Stimulated activated CD8-positive, alpha-beta memory T cell treated with anti-CD3 and anti-CD28 coated beads, Interleukin-15, amount 100 ng/mL, for 4 hours (primary cell): ENCODE measurements around the gene TCEA3.
A peak's percentile ranks its signal among the peaks of the same experiment; 100 is the strongest.

Source experiments
- DNase-seq, 2 donors: peaks; one replicate each; pipeline ENCODE4 v3.0.0-alpha.2; 2020; ENCODE audit warnings: low read depth in 2 of 2

TCEA3 gene

DNA sequence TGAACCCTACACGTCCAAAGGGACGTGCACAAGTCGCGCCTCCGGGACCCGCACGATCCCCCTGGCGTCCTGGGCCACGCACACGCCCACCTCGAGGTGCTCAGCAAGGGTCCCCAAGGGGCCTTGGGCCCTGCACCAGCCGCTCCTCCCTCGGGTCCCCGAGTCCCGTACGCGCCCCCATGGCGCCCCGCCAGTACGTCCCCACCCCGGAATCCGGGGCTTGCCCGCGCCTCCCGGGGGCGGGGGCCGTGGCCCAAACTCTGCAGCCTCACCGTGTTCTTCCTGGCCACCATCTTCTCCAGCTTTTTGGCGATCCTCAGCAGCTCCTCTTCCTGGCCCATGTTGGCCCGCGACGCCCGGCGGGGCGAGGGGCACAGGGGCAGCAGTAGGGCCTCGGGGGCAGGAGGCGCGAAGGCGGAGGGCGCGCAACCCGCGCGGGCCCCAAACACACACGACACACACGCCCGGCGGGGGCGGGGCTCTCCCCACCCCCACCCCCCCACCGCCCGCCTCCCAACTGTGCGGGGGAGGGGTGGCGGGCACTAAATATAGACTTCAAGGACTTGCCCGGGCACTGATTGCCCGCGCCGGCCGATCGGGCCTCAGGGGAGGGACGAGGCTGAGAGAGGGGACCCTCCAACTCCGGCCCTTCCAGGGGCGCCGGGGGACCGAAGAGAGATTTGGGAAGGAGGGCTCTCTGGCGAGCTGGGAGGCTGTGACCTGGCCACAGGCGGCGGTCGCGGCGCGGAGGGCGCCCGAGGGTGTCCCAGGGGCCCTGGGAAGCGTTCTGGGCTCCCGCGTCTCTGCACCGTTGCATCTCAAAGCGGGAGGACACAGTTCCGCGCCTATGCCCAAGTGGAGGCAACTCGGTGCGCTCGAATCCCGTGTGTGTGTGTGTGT lies at the start of gene TCEA3:
TCEA3 (minus strand) TSS at position 456 of the 900 bp plus-strand sequence; CDS start at position 341, 115 bp downstream.
- DNase-seq = peak in 1 of 2 donors; percentile 14

DNA sequence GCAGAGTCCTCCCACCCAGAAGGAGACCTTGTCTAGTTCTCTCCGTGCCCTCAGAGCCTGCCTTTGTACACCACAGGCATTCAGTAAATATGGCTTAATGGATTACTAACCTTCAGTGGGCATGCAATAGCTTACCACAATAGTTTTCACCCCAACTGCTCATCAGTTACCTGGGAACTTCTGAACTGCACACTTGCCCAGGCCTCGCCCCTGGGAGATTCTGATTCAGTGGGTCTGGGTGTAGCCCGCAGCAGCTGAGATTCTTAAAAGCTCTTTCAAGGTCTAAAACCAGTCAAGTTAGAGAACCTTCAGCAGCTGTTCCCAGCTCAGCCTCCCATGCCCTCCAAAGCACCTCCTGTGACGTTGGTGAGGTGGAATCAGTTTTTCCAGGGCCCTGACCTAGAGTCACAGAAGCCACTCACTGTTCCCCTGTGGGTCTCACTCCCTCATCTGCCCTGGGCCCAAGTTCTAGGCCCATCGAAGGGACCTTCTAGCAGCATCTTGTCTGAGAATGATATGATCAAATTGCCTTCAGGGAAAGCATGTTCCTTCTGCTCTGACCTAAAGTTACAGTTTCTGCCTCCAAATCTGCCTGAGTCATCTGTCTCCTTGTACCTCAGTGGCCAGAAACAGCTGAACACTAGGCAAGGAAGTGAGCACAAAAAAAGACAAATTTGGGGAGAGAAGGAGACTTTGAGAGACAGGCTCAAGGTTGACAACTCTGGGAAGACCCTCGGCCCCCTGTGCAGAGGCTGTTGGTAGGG lies 48.7 kb upstream of the TCEA3 start:
- no peak for DNase-seq

DNA sequence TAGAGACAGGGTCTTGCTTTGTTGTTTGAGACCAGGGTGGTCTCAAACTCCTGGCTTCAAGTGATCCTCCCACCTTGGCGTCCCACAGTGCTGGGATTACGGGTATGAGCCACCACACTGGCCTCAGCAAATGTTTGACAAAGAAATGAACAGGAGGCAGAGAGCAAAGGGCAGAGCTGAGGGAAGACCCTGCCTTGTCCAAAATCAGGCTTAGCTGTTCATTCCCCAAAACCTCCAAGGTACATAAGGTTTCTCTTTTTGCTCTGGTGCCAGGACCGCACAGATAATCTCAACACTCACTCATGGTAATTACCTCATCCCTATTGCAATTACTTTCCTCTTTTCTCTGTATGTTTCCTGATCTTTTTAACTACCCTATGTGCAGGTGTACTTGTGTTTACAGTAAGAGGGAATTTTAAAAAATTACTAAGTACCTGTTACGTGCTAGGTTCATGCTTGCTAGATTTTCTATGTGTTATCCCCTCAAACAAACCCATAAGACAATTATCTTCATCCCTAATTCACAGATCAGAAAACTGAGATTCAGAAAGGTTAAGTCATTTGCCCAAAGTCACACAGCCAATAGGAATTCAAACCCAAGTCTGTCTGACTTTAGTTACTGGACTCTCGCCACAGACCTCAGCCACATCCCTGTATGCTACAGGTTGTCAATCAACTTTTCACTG lies 47.9 kb upstream of the TCEA3 start:
- DNase-seq = no peak

DNA sequence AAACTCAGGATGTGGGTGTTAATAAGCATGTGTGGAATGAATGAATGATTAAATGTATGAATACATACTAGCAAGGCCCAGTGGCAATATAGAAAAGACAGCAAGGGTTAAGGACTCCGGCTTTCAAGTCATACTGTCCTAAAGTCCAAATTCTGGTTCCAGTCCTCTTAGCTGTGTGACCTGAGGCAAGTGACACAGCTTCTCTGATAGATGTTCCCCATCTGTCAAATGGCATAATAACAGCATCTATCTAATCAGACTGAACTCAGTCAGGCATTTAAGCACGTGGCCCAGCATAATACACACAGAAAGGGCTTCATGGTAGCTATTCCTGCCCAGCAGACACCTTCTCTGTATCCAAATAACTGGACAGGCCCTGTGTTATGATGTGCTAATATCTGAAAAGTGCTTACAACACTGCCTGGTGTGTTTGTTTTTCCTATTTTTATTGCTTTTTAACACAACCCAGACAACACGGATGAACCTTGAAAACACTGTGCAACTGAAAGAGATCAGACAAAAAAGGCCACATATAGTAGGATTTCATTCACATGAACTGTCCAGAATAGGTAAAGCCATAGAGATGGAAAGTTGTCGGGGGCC lies 47.0 kb upstream of the TCEA3 start:
- no peak for DNase-seq

DNA sequence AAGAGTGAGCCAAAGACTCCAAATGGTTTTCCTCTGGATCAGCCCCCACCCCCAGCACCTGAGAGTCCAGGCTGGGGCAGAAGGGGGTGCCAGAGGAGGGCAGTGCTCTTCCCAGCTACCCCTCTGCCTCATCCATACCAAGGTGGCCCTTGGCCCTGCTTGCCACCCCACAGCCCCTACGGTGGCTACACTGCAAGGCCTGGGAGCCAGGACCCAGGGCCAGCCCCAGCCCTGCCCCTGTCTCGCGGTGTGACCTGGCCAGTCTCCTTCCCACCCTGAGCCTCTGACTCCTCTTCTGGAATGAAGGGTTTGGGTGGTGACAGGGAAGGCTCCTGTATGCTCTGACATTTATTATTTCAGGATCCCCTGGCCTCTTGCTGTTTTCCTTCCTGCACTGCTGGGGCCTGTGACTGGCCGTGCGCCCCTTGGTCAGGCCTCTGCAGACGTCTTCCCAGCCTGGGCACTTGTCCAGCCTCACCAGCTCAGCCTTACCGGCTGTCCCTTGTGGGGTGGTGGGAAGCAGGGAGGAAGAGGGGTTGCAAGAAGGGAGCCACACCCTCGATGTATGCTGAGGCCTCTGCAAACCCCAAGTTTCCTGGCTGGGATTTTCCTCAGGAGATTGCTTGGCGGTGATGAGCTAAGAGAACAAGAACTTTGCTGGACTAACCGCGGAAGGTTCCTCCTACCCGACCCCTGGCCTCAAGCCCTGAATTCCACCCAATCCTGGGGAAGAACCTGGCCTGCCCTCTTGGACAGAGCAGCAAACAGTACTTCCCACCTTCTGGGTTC lies 45.9 kb upstream of the TCEA3 start:
- no peak for DNase-seq

DNA sequence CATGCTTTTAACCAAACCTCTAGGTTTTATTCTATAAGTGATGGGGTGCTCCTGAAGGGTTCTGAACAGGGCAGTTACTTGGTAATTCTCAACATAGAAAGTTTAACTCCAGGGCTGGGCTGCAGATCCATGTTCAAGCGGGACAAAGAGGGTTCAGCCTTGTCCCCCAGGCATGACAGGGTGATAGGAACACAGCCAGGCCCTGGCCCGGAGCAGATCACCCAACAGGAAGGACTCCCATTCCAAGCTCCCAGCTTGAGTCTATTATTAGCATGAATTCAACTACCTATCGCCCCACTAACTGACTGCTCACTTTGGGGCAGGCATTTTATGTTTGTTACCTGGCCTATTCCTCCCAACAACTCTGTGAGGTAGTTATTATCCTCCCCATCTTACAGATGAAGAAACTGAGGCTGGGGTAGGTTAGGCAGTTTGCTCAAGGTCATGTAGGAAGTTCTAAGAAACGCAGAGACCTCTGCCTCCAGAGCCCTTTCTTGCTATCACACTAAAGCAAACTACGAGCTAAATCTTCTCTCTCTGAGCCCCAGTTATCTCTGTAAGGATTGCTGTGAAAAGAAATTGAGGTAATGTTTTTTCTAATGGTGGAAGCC lies 44.9 kb upstream of the TCEA3 start:
- DNase-seq = no peak

DNA sequence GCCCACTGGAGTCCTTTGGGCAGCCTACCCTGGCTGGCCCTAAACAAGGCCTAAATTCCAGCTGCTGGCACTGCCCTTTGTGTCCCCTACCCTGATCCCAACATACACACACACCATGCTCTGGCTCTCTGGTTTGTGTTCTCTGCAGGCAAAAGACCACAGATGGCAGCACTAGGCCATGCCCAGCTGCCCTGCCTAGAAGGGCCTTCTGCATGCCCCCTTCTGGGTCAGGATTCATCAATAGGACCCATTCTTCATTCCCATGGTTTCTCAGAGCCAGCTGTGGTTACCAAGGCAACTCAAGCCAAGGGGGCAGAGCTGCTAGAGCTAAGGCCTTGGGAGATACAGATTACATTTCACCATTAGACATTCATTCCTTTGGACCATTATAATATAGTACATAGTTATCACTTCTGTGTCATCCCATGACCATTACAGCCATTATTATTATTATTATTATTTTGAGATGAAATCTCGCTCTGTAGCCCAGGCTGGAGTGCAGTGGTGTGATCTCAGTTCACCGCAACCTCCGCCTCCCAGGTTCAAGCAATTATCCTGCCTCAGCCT lies 42.0 kb upstream of the TCEA3 start:
- no peak for DNase-seq

DNA sequence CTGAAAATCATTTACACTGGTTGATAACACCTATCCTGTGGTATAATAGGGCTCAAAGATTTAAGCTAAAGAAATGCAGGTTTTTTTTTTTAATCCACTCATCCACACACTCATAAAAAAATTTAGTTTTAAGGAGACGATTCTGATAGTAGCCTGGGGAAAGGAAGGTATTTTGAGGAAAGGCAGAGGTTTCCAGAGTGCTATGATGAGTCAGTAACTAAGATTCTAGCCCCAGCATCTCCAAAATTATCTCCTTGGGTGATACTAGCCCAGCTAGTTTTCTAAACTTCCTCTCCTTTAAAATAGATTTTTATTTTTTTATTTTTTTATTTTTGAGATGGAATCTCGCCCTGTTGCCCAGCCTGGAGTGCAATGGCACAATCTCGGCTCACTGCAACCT lies 38.7 kb upstream of the TCEA3 start:
- no peak for DNase-seq

DNA sequence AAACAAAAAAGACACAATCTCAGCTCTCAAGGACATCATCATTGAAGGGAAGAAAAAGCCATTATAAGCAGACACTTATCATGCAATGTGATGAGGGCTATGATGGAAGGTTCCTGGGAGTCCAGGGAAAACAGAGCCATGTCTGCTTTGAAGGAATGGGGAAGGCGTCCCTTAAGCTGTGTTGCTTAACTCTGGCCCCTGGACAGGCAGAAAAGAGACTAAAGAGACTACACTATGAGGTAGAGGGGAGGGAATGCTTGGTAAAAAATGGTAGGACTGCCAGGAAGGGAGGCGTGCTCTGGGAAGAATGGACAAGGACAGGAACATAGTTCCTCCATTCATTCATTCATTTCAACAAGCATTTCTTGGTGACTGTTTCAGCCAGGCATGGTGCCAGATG lies 38.2 kb upstream of the TCEA3 start:
- DNase-seq = no peak

DNA sequence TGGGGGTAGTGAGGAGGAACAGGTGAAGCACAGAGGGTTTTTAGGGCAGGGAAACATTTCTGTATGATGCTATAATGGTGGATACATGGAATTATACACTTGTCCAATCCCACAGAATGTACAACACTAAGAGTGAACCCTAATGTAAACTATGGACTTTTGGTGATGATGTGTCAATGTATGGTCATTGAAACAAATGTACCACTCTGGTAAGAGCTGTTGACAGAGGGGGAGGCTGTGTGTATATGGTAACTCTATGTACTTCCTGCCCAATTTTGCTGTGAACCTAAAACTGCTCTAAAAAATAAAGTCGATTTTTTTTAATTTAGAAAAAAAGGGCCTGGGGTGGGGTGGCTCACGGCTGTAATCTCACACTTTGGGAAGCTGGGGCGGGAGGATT lies 36.5 kb upstream of the TCEA3 start:
- no peak for DNase-seq

DNA sequence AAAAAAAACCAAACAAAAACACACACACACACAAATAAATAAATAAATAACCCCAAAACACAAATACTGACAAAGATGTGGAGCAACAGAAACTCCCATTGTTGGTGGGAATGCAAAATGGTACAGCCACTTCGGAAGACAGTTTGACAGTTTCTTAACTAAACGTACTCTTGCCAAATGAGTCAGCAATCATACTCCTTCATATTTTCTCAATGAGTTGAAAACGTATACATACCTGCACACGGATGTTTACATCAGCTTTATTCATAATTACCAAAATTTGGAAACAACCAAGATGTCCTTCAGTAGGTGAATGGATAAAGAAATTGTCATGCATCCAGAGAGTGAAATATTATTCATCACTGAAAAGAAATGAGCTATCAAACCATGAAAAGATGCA lies 36.0 kb upstream of the TCEA3 start:
- DNase-seq = no peak

DNA sequence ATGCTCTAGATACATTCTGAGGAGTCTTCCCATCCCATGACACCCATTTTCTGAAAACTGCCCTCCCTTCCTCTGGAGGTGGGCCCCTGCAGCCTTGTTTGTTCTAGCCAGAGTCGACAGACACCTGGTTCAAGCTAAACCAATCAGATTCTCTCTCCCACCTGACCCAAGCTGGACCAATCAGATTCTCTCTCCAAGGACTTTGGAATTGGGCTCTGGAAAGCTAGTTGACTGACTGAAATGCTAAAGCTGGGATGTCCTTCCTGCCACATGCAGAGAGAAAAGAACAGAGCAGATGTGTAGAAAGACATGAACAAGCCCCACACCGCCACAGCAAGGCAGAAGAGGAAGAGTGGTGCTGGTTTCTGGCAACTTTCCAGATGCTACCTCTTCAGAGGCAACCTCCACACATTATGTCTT lies 34.8 kb upstream of the TCEA3 start:
- no peak for DNase-seq

DNA sequence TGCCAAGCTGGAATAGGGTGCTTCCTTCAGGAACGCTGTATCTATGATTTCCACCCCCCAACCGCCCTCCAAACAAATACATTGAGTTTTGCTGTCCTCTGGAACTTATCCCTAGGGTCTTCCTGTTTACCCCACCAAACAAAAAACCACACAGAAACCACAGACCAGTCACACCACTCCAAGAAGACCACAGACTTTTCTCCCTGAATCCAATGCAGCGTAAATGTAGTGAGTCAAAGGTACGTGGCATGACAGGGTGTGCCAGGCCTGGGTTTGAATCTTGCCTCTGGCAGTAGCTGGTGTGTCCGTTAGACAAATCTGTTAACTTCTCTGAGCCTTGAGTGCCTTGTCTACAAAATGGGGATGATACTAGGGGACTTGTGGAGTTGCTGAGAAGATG lies 31.7 kb upstream of the TCEA3 start:
- no peak for DNase-seq

DNA sequence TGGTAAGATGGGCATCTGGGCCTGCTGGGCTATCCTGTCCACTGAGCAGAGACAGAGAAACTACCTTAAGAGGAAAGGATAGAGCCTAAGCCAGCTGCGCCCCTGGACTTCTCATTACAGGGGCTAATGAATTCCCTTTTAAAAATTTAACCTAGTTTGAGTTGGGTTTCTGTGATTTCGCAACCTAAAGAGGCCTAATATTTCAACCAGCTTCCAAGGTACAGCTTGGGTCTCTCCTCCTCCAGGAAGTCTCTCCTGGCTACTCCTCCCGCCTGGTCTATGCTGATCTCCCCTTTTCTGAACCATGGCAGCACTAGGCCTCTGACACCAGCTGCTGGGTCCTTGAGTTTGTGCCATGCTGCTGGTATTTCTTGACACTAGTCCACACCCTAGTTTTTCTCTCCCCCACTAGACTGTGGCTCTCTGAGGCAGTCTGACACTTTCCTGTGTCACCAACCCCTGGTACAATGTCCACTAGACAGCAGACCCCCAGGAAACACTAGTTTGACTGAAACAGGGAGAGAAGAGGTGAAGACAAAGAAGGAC lies 29.0 kb upstream of the TCEA3 start:
- DNase-seq = no peak

DNA sequence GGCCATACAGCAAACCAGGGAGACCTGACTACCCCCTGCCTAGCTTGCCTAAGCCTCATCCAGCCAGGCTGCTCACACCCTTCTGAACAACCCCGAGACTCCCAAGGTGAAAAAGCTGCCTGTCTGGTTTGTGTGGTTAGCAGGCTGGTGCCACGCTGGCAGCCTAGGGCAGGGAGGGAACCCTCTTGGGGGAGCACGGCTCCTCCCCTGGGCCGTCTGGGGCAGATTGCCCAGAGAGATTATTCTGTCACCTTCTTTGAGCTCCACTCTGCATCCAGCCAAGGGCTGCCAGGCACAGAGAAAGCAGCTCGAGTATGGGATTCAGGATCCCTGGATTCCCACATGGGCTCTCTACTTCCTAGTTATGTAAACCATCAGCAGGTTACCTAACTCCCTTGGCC lies 27.5 kb upstream of the TCEA3 start:
- DNase-seq = no peak

DNA sequence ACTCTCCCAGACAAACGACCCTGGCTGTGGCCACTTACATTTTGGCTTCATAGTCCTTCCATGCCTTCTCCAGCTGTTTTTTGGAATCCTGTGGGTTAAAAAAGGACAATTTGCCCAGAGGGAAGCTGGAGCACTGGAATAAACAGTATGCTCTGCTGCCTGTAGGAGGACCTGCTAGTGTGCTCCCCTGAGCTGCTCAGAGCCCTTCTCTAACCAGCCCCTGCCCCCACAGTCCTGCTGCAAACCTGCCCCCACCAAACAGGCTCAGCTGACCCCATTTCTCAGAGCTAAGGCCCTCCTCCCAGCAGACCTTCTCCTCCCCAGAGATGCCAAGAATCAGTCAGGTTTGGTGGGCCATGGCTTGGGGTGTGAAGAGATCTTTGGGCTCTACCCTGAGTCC lies 26.9 kb upstream of the TCEA3 start:
- DNase-seq = no peak

DNA sequence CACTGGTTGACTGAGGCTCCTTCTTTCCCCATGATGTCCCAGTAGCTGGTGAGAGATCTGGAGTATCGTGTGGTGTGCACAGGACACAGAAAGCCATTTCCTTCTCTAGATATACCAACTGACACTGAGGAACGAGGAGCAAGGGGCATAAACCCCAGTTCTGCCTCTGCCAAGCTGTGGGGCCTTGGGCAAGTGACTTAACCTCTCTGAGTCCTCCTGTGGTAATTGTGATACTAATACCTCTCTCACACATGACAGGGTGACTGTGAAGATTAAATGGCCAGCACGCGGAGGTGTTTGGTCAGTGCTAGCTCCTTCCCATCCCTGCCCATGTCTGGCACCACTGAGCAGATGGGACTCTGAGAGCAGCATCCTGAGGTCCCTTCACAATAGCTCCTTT lies 26.3 kb upstream of the TCEA3 start:
- DNase-seq = no peak

DNA sequence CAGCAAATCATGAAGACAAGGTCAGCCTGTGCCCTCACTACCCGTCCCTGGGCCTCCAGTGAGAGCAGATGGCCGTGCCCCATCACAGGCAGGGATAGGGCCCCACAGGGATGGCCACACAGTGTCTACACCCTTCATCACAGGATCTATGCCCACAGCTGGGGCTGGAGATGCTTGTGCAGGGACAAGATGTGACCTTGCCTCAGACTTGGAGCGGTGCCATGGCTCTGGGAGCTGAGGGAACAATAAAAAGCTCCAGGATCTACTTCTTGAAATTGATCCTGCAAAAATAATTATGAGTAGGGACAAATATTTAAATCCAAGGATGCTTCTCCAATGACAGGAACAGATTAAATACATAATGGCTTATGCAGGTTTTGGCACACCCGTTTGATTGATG lies 25.4 kb upstream of the TCEA3 start:
- no peak for DNase-seq

DNA sequence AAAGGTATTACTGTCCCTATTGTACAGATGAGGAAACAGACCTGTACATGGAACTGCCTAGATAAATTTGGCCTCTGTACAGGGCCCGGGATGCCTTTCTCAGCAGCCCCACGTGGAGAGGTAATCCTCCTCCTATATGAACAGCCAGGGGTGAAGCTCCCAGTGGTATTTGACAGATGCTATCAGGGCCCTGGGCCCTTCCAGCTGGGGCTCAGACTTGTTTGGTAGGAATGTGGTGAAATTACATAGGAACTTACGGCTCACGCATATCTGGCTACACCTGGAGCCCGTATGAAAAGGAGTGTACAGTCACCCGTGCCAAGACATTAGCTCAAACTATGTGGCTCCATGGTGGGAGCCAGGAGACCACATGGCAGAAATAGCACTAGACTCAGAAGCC lies 24.8 kb upstream of the TCEA3 start:
- DNase-seq = no peak

DNA sequence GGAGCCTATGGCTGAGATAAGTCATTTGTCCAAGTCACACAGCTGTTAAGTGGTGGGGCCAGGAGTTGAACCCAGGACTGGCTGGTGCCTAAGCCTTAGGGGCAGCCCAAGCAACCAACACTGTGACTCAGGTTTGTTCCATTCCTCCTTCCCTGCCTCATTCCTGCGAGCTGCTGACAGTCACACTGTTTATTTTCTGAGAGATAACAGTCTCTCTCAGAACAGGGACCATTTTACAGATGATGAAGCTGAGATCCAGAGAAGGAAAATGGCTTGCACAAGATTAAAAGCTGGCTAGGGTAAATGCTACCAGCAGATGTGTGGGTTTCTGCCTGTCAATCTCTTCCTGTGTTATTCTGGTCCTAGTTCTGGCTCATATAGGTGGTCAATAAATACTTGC lies 24.3 kb upstream of the TCEA3 start:
- no peak for DNase-seq
